ENCODE data around the gene RNF208.

RNF208 gene

DNA sequence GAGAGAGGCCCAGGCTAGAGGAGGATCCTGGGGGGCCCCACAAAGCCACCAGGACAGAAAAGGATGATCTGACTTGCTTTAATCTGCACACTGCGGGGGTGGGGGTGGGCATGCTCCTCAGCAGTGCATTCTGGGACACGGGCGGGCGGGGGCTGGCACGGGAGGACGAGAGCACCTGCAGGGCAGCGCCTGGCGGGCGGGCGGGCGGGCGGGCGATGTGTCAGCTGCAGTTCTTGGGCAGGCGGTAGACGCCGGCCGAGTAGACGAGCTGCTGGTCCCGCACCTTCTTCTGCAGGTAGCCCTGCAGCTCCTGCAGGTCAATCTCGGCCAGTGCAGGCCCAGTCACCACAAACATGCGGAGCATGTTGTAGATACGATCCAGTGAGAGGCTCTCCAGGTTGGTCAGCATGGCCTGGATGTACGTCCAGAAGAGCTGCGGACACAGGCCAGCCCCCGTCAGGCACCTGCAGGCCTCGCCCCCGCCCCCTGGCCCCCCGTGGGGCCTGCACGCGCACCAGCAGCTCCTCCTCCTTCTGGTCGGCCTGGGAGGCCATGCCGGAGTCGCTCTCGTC is 47.2 kb downstream of the RNF208 start:
- no peak for DNase-seq (ENCODE audit: low read depth, low spot score)
- CTCF ChIA-PET: interaction anchor here (1.2 to 5.4 kb wide), 2 partner anchors 14 to 116 kb away, joined by 3 to 30 read pairs; partner anchors contain the start of genes ANAPC2 and SSNA1
- TF ChIP-seq, protein P1, sequence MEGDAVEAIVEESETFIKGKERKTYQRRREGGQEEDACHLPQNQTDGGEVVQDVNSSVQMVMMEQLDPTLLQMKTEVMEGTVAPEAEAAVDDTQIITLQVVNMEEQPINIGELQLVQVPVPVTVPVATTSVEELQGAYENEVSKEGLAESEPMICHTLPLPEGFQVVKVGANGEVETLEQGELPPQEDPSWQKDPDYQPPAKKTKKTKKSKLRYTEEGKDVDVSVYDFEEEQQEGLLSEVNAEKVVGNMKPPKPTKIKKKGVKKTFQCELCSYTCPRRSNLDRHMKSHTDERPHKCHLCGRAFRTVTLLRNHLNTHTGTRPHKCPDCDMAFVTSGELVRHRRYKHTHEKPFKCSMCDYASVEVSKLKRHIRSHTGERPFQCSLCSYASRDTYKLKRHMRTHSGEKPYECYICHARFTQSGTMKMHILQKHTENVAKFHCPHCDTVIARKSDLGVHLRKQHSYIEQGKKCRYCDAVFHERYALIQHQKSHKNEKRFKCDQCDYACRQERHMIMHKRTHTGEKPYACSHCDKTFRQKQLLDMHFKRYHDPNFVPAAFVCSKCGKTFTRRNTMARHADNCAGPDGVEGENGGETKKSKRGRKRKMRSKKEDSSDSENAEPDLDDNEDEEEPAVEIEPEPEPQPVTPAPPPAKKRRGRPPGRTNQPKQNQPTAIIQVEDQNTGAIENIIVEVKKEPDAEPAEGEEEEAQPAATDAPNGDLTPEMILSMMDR (IDR thresholded peaks at IDR 0.05; ENCODE audit: insufficient read depth, low read length, missing control alignments): no peak
- no peak overlapping the region for H3K4me3 ChIP-seq (ENCODE audit: low read depth, low read length)
- POLR2A ChIA-PET: interaction anchor here (0.6 to 1.2 kb wide), 3 partner anchors 8 to 88 kb away, joined by 3 to 5 read pairs (median 4); partner anchors contain the start of genes MAN1B1 and SSNA1

DNA sequence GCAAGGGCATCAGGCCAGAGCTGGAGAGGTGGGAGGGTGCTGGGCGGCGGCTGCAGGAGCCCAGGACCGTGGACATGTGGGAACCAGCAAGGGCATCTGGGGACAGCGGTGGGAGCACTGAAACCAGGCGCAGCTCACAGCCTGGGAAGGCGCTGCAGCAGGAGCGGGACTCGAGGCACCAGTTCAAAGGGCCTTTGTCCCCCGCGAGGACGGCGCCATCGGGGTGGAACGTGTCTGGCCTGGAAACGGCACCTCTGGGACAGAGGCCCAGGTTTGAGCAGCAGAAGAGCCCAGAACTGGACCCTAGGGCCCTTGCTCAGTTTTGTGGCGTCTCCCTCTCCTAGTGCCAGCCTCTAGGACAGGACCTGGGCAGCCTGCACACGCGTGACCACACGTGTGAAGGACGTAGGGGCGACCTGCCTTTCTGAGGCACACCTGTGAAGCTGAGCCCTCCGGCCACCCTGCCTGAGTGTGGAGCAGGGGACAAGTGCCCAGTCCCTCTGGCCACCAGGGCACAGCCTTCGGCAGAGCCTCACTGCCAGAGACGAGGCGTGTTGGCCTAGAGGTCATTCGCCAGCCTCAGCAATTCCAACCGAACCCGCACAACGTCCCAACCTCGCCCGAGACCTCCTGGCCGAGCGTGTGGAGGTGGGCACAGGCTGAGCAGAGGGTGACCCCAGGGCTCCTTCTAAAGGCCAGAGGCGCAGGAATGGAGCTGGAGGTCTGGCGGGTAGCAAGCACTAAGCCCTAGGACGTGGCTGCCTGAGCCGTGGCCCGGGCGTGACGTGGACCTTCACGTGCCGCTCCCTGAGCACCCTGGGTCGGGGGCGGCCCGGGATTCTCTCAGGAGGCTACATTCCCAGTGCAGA is 48.0 kb downstream of the RNF208 start:
- no peak overlapping the region for H3K4me3 ChIP-seq (ENCODE audit: low read depth, low read length)
- DNase-seq (ENCODE audit: low read depth, low spot score): no peak
- POLR2A ChIA-PET: interaction anchor here (0.6 to 1.2 kb wide), 3 partner anchors 9 to 255 kb away, joined by 4 to 5 read pairs (median 5); partner anchors contain the start of gene MAN1B1
- TF ChIP-seq, protein P1 (IDR thresholded peaks at IDR 0.05; ENCODE audit: insufficient read depth, low read length, missing control alignments): no peak
- CTCF ChIA-PET: interaction anchor here (1.2 to 5.4 kb wide), 2 partner anchors 14 to 116 kb away, joined by 3 to 30 read pairs; partner anchors contain the start of genes ANAPC2 and SSNA1

DNA sequence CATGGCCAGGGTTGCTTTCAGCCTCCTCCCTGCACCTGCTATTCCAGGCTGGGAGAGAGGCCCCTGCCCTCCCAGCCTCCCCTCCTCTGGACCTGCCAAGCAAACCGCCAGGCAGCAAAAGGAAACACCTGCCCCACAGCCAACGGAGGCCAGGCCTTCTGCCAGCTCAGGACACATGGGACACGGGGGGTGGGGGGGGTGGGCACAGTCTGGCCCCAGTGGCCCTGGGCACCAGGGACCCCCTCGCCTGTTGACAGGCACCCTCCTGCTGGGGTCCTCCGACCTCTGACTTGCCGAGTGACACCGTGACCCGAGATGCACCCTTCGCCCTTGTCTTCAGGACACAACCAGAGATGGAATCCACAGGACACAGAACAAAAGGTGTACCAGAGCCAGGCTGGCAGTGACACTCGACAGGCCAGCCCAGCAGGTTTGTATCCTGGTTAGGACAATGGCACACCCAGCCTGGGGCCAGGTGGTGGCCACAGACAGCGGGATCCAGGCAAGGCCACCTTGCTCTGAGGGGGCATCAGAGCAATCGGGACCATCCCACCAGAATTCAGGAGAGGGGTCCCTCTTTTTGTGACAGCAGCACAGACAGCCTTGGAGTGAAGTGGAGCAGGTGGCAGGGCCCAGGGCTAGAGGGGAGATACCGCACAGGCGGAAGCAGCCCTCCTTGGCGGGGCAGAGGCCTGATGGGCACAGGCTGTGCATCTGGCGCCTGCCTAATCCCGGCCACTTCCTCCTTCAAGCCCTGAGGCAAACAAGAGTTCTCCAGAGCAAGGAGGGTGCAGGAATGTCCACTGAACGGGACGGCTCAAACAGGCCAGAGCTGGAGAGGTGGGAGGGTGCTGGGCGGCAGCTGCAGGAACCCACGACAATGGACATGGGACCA is 48.9 kb downstream of the RNF208 start:
- TF ChIP-seq, protein P1 (IDR thresholded peaks at IDR 0.05; ENCODE audit: insufficient read depth, low read length, missing control alignments): no peak
- no peak overlapping the region for H3K4me3 ChIP-seq (ENCODE audit: low read depth, low read length)
- DNase-seq (ENCODE audit: low read depth, low spot score): no peak
- ChIA-PET POLR2A (interaction anchor here (0.6 kb wide), 1 partner anchor 254 kb away, joined by 5 read pairs; no protein-coding TSS in a partner anchor), CTCF (interaction anchor here (1.3 to 5.4 kb wide), 3 partner anchors 14 to 23 kb away, joined by 4 to 30 read pairs (median 4); partner anchors contain the start of genes ANAPC2 and SSNA1)

DNA sequence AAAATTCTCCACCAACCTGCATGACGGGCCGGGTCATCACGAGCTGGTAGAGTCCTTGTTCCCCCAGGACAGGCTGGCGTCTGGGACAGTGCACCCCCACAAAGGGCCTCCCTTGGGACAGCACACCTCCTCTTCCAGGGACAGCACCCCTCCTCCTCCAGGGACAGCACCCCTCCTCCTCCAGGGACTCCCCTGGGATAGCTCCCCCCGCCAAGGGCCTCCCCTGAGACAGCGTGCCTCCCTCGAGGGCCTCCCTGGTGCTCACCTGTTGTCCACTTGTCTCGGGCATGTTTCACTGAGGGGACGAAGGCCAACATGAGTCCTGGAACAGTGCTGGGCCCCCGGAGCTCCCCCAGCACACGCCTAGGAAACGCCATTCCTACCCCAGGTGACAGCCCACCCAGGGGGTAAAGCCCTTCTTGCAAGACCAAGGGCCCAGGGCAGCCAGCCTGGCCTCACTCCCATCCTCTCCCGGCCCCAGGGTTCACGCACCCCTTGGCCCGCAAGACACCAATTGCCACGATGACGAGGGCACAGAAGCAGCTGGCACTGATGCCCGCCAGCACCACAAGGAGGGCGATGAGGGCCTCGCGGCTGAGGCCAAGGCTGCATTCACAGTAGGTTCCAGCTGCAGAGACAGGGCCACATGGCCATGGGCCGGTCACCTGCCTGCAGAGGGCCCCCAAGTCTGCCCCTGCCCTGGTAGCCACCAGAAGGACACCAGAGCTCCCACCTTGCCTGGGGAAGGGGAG is 50.7 kb downstream of the RNF208 start:
- ChIA-PET POLR2A (interaction anchor here (0.6 to 1.2 kb wide), 3 partner anchors 42 to 70 kb away, joined by 3 to 4 read pairs (median 3); partner anchors contain the start of gene TUBB4B), CTCF (interaction anchor here (0.7 to 1.8 kb wide), 3 partner anchors 21 to 65 kb away, joined by 3 to 4 read pairs (median 4); no protein-coding TSS in a partner anchor)
- TF ChIP-seq, protein P1 (IDR thresholded peaks at IDR 0.05; ENCODE audit: insufficient read depth, low read length, missing control alignments): no peak
- no peak overlapping the region for H3K4me3 ChIP-seq (ENCODE audit: low read depth, low read length)
- DNase-seq (ENCODE audit: low read depth, low spot score): no peak

DNA sequence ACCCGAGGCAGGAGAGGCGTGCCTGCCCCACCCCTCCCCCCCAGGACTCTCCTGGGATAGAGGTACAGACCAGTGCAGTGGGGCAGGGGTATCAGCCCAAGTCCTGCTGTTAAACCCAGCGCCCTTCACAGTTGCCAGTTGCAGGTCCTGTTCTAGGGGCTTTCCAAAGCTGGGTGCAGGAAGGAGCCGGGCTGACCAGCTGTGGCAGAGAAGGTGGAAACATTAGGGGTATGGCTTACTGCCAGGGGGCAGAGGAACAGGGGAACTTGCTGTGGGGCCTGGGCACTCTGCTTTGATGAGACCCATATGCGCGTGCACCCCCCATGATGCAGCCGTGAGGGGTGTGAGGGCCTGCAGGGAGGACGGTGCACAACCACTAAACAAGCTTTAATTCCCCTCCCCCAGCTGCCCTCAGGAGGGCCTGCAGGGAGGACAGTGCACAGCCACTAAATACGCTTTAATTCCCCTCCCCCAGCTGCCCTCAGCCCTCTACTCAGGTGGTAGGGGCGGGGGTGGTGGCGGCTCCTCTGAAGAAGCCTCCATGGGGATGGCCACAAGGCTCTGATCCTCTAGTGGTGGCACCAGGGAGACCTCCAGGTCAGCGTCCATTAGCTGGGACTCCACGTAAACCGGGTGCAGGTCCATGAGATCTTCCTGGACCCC is 51.4 kb downstream of the RNF208 start:
- DNase-seq (ENCODE audit: low read depth, low spot score): no peak
- no peak overlapping the region for H3K4me3 ChIP-seq (ENCODE audit: low read depth, low read length)
- ChIA-PET POLR2A (interaction anchor here (0.6 to 1.2 kb wide), 3 partner anchors 41 to 70 kb away, joined by 3 to 4 read pairs (median 3); partner anchors contain the start of gene TUBB4B), CTCF (interaction anchor here (0.7 to 1.8 kb wide), 3 partner anchors 8 to 66 kb away, joined by 3 to 7 read pairs (median 4); no protein-coding TSS in a partner anchor)
- TF ChIP-seq, protein P1 (IDR thresholded peaks at IDR 0.05; ENCODE audit: insufficient read depth, low read length, missing control alignments): no peak
